Right lobe of liver (tissue), 6 donors: ENCODE results near the gene CASZ1. TPM values are rescaled to one million over a fixed set of nuclear protein-coding genes. Genes with fewer than 3 reads are reported as not detected.

Source experiments
- ATAC-seq, 4 donors: fragments of 200-7000 bp; cut with Tn5 transposase; one replicate each; pipeline ENCODE4 v1.9.1; 2020; ENCODE audit warnings: mild to moderate bottlenecking in 4 of 4, moderate library complexity in 4 of 4
- DNase-seq, 3 donors: peaks; one replicate each; pipeline ENCODE4 v3.0.0-alpha.2; 2020
- H3K27ac ChIP-seq, 3 donors: fragments of 200-600 bp; one replicate each; pipeline ENCODE4 v1.8.0; 2022
- H3K27me3 ChIP-seq, 2 donors: fragments of 200-600 bp; one replicate each; pipeline ENCODE4 v1.8.0; 2022
- H3K36me3 ChIP-seq, 4 donors: fragments of 200-600 bp; sonication (generic) in 1 of 4; one replicate each; pipeline versions ENCODE4 v1.5.1 to v1.8.0; 2017 to 2022; ENCODE audit warnings: control low read depth in 1 of 4
- H3K4me1 ChIP-seq, 4 donors: fragments of 200-600 bp; sonication (generic) in 1 of 4; one replicate each; pipeline versions ENCODE4 v1.5.1 to v1.8.0; 2017 to 2022; ENCODE audit warnings: control low read depth in 1 of 4
- H3K4me3 ChIP-seq, 3 donors: fragments of 200-600 bp; one replicate each; pipeline ENCODE4 v1.8.0; 2022
- H3K9me3 ChIP-seq, 4 donors: fragments of 200-600 bp; sonication (generic) in 1 of 4; one replicate each; pipeline versions ENCODE4 v1.5.1 to v1.8.0; 2017 to 2022; ENCODE audit warnings: control low read depth in 1 of 4
- POLR2A ChIP-seq: fragments of 450-650 bp; IDR thresholded peaks from one replicate; pipeline ENCODE4 v1.6.1; 2017; ENCODE audit warnings: antibody characterized with exemption, mild to moderate bottlenecking
- WGBS: methylation state at CpG from one replicate; pipeline ENCODE4 v1.1.6; 2018; ENCODE audit warnings: low coverage, low lambda C conversion rate; ENCODE audit not compliant: insufficient coverage; ENCODE audit errors: missing lambda C conversion rate; 5-methylcytosine and 5-hydroxymethylcytosine counted together
- intact Hi-C, 2 donors: fragments of 100-400 bp; cut with DNase I; formaldehyde crosslinking; loops; one replicate each; pipeline versions ENCODE4 v1.11.2 to v1.14.1; 2022
- total RNA-seq, 6 experiments: library from RNA; depleted of rRNA in 2 of 6; stranded (reverse); fragments of >200 nt in 2 of 6; fragmentation: NEBNext Ultra II Directional in 3 of 6; extraction: Animal tissue kit (Norgen Biotek cat#: 25700) in 3 of 6; gene quantifications; one replicate each; pipeline versions ENCODE4 v1.1.0 to v1.2.4, GENCODE V29; 2016 to 2023
- TF ChIP-seq, protein P1 (sequence below), 4 donors: fragments of 200-600 bp in 3 of 4; fragments of 450-650 bp in 1 of 4; IDR thresholded peaks; one replicate each; pipeline versions ENCODE4 v1.5.1 to v1.8.0; 2016 to 2022; ENCODE audit warnings: antibody characterized with exemption in 4 of 4, mild to moderate bottlenecking in 2 of 4
- donor health status: DM: no; HTN: yes; CAD: no.
- donor health status: DM: no; HTN: no; CAD: no.
- donor health status: DM: no; HTN: no; CAD: no.
- donor health status: DM: no; HTN: yes; CAD: no.
- donor health status: DM: no; HTN: yes; CAD: no.

The CASZ1 gene
- total RNA-seq, 6 experiments from 2014 or later: 3.1 to 10.1 (median 5.3) TPM

DNA sequence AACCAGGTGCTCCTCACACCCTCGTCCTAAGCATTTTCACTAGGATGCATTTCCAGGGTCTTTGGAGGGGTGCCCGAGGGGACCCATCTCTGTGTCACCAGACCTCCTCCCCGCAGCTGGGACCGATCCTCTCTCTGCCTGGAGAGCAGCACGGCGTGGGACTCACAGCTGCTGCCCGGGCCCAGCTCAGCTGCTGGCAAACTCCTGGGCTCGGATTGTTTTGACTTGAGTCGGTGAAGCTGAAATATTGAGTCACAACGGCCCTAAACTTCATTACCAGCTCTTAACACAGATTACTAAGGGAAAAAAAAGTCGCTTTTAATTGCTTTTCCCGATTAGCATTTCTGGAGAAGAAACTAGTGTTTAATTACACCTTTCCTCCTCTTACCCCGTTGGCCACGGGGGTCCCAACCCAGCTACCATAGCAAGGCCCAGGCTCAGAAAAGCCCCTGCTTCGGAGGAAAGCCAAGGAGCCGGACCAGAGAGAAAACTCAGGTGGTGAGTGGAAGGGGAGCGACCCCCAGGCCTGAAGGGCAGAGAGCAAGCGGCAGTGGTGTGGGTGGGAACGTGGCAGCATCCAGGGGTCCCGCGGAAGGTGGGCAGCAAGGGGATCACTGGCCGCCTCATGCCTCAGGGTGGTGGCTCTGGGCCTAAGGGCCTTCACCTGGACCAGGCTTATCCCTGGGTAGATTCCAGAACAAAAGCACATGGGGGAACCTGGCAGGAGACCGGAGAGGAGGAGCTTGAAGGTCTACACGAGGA is 41.7 kb downstream of the CASZ1 start:
- WGBS: 69% methylated on average over 12 of the region's 24 CpGs
- ATAC-seq (no peak), DNase-seq (no peak)
- intact Hi-C loops: no loop called here
- TF ChIP-seq, protein P1, sequence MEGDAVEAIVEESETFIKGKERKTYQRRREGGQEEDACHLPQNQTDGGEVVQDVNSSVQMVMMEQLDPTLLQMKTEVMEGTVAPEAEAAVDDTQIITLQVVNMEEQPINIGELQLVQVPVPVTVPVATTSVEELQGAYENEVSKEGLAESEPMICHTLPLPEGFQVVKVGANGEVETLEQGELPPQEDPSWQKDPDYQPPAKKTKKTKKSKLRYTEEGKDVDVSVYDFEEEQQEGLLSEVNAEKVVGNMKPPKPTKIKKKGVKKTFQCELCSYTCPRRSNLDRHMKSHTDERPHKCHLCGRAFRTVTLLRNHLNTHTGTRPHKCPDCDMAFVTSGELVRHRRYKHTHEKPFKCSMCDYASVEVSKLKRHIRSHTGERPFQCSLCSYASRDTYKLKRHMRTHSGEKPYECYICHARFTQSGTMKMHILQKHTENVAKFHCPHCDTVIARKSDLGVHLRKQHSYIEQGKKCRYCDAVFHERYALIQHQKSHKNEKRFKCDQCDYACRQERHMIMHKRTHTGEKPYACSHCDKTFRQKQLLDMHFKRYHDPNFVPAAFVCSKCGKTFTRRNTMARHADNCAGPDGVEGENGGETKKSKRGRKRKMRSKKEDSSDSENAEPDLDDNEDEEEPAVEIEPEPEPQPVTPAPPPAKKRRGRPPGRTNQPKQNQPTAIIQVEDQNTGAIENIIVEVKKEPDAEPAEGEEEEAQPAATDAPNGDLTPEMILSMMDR (IDR thresholded peaks at IDR 0.05): no peak
- no peak for TF ChIP-seq POLR2A
- H3K4me3 ChIP-seq: no peak overlapping the region
- no peak overlapping the region for H3K27ac ChIP-seq
- no peaks in the 10 kb centered on the region for H3K9me3 ChIP-seq
- no peaks in the 10 kb centered on the region for H3K36me3 ChIP-seq
- H3K4me1 ChIP-seq: no peaks in the 10 kb centered on the region
- no peaks in the 10 kb centered on the region for H3K27me3 ChIP-seq

DNA sequence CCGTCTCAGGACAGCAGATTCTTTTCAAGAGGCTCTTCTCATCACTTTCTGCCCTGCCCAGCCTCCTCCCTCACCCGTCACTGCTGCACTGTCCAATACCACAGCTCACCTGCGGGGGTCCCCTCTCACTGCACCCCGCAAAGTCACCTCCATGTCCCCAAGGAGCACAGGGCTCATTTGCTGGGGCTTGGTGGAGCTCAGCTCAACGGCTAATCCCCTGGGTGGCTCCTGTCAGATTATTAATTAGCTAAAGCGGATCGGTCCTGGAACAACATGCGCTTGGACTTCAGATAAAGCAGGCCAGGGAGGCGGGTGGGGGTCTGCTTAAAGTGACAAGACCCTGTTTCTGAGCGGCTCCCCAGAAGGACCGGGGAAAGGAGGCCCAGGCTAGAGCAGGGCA is 43.1 kb downstream of the CASZ1 start:
- intact Hi-C loops: no loop called here
- DNase-seq (no peak), ATAC-seq (no peak)
- Histone ChIP-seq H3K4me1 (no peaks in the 10 kb centered on the region), H3K36me3 (no peaks in the 10 kb centered on the region), H3K9me3 (no peaks in the 10 kb centered on the region), H3K27ac (no peak overlapping the region), H3K4me3 (no peak overlapping the region), H3K27me3 (no peaks in the 10 kb centered on the region)
- WGBS: 60% methylated on average over 9 of the region's 11 CpGs
- TF ChIP-seq, protein P1 (IDR thresholded peaks at IDR 0.05): no peak
- no peak for TF ChIP-seq POLR2A

DNA sequence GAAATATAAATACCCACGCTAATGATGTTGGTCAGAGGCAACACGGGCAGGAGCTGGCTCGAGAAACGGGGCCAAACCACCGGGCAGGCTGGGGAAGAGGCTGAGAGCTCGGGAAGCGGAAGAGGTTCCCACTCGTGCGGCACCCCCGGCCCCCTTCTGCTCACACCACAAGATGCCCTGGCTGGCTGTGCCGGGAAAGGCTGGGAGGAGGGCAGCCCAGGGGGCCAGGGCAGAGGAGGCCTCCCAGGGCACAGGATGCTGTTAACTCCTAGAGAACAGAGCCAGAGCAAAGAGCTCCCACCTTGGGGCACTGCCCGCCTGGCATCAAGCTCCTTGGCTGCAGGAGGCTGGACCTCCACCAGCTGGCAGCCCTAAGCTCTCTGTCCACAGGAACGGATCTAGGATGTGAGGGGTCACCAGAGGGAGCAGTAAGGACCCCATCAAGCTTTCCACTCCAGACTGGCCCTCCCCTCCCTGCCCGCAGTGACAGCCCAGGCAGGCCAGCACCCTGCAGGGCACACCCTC is 44.8 kb downstream of the CASZ1 start:
- Histone ChIP-seq H3K27me3 (no peaks in the 10 kb centered on the region), H3K27ac (no peak overlapping the region), H3K36me3 (no peaks in the 10 kb centered on the region), H3K9me3 (no peaks in the 10 kb centered on the region), H3K4me1 (no peaks in the 10 kb centered on the region), H3K4me3 (no peak overlapping the region)
- ATAC-seq (no peak), DNase-seq (no peak)
- 20% methylated on average over 1 of the region's 14 CpGs for WGBS
- intact Hi-C loops: no loop called here
- TF ChIP-seq POLR2A: no peak
- TF ChIP-seq, protein P1 (IDR thresholded peaks at IDR 0.05): no peak

DNA sequence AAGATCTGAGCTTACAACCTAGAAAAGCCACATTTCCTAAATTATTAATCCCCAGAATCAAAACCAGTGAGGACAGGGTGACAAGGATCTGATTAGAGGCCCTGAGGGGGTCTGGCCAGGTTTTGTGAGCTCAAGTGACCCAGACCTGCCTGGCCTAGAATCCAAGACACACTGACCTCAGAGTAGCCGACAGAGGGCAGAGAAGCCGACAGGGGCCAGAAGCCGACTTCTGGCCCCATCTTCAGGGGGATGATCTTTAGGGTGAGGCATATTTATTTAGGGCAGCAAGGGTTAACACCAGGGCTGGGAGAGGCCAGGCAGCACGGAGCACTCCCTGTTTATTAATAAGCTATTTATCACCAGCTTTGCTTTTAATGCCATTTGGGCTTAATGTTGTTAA is 45.3 kb downstream of the CASZ1 start:
- TF ChIP-seq, protein P1 (IDR thresholded peaks at IDR 0.05): no peak
- no peak for TF ChIP-seq POLR2A
- intact Hi-C loops: no loop called here
- Histone ChIP-seq H3K27me3 (no peaks in the 10 kb centered on the region), H3K4me1 (no peaks in the 10 kb centered on the region), H3K36me3 (no peaks in the 10 kb centered on the region), H3K9me3 (no peaks in the 10 kb centered on the region), H3K4me3 (no peak overlapping the region), H3K27ac (no peak overlapping the region)
- DNase-seq: no peak
- WGBS: 0% methylated on average over 1 of the region's 4 CpGs
- no peak for ATAC-seq
